GM18867 (cell line): ENCODE results near the gene ZNF100.
"Not testable (repeated sequence)": the region's sequence is repeated elsewhere in the genome, so short reads cannot be mapped to it uniquely, and the experiment has no call there.

Source experiments
- ATAC-seq: cut with Tn5 transposase; IDR thresholded peaks from one replicate; pipeline ENCODE4 v1.9.1; 2021; ENCODE audit warnings: mild to moderate bottlenecking, moderate library complexity; ENCODE audit not compliant: unreplicated experiment

ZNF100 gene

GRCh38 chr19:21767065-21767800 lies at the start of gene ZNF100:
Gene ZNF100, minus strand, starts transcription at chr19:21767579. Its CDS starts 150 bp downstream, at chr19:21767429.
- peak; percentile 97 for ATAC-seq

- ATAC-seq, result no peak
These were observed 45.1 kb upstream of the ZNF100 start for GRCh38 chr19:21812448-21812847.

- ATAC-seq, result not testable (repeated sequence)
These were observed 41.1 kb upstream of the ZNF100 start for GRCh38 chr19:21808400-21809000.

GRCh38 chr19:21789466-21790085 lies 22.2 kb upstream of the ZNF100 start:
- ATAC-seq, result no peak

GRCh38 chr19:21786936-21787335 lies 19.6 kb upstream of the ZNF100 start:
- no peak for ATAC-seq

- ATAC-seq, result not testable (repeated sequence)
These were observed 8.4 kb upstream of the ZNF100 start for GRCh38 chr19:21775792-21776191.

GRCh38 chr19:21766705-21767064 lies 694 bp downstream of the ZNF100 start:
- ATAC-seq, result peak; percentile 4

- ATAC-seq, result no peak
These were observed 2.2 kb downstream of the ZNF100 start for GRCh38 chr19:21765151-21765550.

GRCh38 chr19:21761547-21761946 lies 5.8 kb downstream of the ZNF100 start:
- not testable (repeated sequence) for ATAC-seq

GRCh38 chr19:21758296-21758695 lies 9.1 kb downstream of the ZNF100 start:
- no peak for ATAC-seq

- ATAC-seq, result not testable (repeated sequence)
These were observed 11.8 kb downstream of the ZNF100 start for GRCh38 chr19:21755555-21755954.

GRCh38 chr19:21751384-21751783 lies 16.0 kb downstream of the ZNF100 start:
- no peak for ATAC-seq

- no peak for ATAC-seq
These were observed 16.7 kb downstream of the ZNF100 start for GRCh38 chr19:21750586-21751128.

GRCh38 chr19:21749090-21749489 lies 18.3 kb downstream of the ZNF100 start:
- ATAC-seq, result no peak

GRCh38 chr19:21748088-21748487 lies 19.3 kb downstream of the ZNF100 start:
- no peak for ATAC-seq

- ATAC-seq, result no peak
These were observed 26.8 kb downstream of the ZNF100 start for GRCh38 chr19:21740559-21740958.

GRCh38 chr19:21726942-21727747 lies 40.2 kb downstream of the ZNF100 start:
- ATAC-seq, result not testable (repeated sequence)

- no peak for ATAC-seq
These were observed 53.6 kb downstream of the ZNF100 start for GRCh38 chr19:21713761-21714160.

GRCh38 chr19:21709464-21709863 lies 57.9 kb downstream of the ZNF100 start:
- ATAC-seq, result no peak

- ATAC-seq, result not testable (repeated sequence)
These were observed 59.5 kb downstream of the ZNF100 start for GRCh38 chr19:21707878-21708277.

GRCh38 chr19:21707065-21707464 lies 60.3 kb downstream of the ZNF100 start:
- ATAC-seq, result no peak
